PC-9 (cell line): ENCODE data around the gene SNX4. TPM values are rescaled to one million over a fixed set of nuclear protein-coding genes. Genes with fewer than 3 reads are reported as not detected.

ENCODE experiments used
- BruUV-seq: library from RNA; stranded (reverse); fragments of 400-500 nt; replicated peaks from 2 replicates; lab custom pipeline; 2021; lab: Mats Ljungman, UMichigan
- CTCF ChIA-PET: fragments of 300-600 bp; sonication (Branson Sonifier 250); formaldehyde crosslinking; loops from one replicate; lab custom pipeline; 2022; ENCODE audit warnings: antibody characterized with exemption; lab: Charles Lee
- POLR2A ChIA-PET: fragments of 300-600 bp; sonication (Branson Sonifier 250); formaldehyde crosslinking; loops from one replicate; lab custom pipeline; 2022; ENCODE audit warnings: antibody characterized with exemption; ENCODE audit not compliant: unreplicated experiment; lab: Charles Lee
- DNase-seq, 2 experiments: peaks; one replicate each; pipeline versions ENCODE4 v3.0.0 to v3.0.0-alpha.2; 2015 to 2022; ENCODE audit warnings: mixed read lengths in 1 of 2
- H2AFZ ChIP-seq: fragments of 200-600 bp; sonication (generic); 2 replicates; pipeline ENCODE4 v1.8.1; 2017; ENCODE audit warnings: antibody characterized with exemption
- H3F3A ChIP-seq: fragments of 200-600 bp; sonication (generic); 2 replicates; pipeline ENCODE4 v1.8.1; 2017; ENCODE audit warnings: antibody characterized with exemption, mild to moderate bottlenecking, low read depth; ENCODE audit not compliant: insufficient read depth
- H3K27ac ChIP-seq: fragments of 200-600 bp; sonication (generic); 2 replicates; pipeline ENCODE4 v1.6.1; 2016; ENCODE audit warnings: mixed run types
- H3K27me3 ChIP-seq: fragments of 200-600 bp; sonication (generic); 2 replicates; pipeline ENCODE4 v1.6.1; 2016; ENCODE audit warnings: low read depth, mixed run types; ENCODE audit not compliant: insufficient read depth
- H3K36me3 ChIP-seq: fragments of 200-600 bp; sonication (generic); 2 replicates; pipeline ENCODE4 v1.6.1; 2016; ENCODE audit warnings: low read depth, mixed run types
- H3K4me1 ChIP-seq: fragments of 200-600 bp; sonication (generic); replicated peaks from 2 replicates; pipeline ENCODE4 v1.6.1; 2016; ENCODE audit warnings: mixed run types; ENCODE audit not compliant: insufficient read depth
- H3K4me2 ChIP-seq: fragments of 200-600 bp; sonication (generic); 2 replicates; pipeline ENCODE4 v1.6.1; 2017; ENCODE audit warnings: mixed run types
- H3K4me3 ChIP-seq: fragments of 200-600 bp; sonication (generic); 2 replicates; pipeline ENCODE4 v1.6.1; 2016; ENCODE audit warnings: mixed run types
- H3K79me2 ChIP-seq: fragments of 200-600 bp; sonication (generic); 2 replicates; pipeline ENCODE4 v1.6.1; 2017; ENCODE audit warnings: low read depth, mixed run types
- H3K9me2 ChIP-seq: fragments of 200-600 bp; sonication (generic); 2 replicates; pipeline ENCODE4 v1.8.1; 2017; ENCODE audit warnings: mild to moderate bottlenecking; ENCODE audit not compliant: insufficient read depth
- H3K9me3 ChIP-seq: fragments of 200-600 bp; sonication (generic); 2 replicates; pipeline ENCODE4 v1.8.1; 2016; ENCODE audit warnings: low read depth; ENCODE audit not compliant: insufficient read depth
- H4K20me1 ChIP-seq: fragments of 200-600 bp; sonication (generic); 2 replicates; pipeline ENCODE4 v1.8.1; 2017; ENCODE audit not compliant: insufficient read depth
- CTCF ChIP-seq: fragments of 200-600 bp; sonication (generic); conservative IDR thresholded peaks from 2 replicates; pipeline ENCODE4 v1.6.1; 2017; ENCODE audit warnings: mixed run types, antibody characterized with exemption, mild to moderate bottlenecking, moderate library complexity
- EZH2 ChIP-seq: fragments of 200-600 bp; sonication (generic); IDR thresholded peaks from 2 replicates; pipeline ENCODE4 v1.8.0; 2017; ENCODE audit warnings: antibody characterized with exemption, low read depth
- intact Hi-C: fragments of 100-400 bp; cut with micrococcal nuclease; formaldehyde crosslinking; loops from one replicate; pipeline ENCODE4 v1.10.0; 2022; ENCODE audit not compliant: unreplicated experiment
- total RNA-seq: library from RNA; stranded (reverse); gene quantifications from 2 replicates; pipeline ENCODE4 v1.2.3, GENCODE V29; 2021

SNX4 gene
- total RNA-seq, 1 experiment from 2014 or later, result 28.6 TPM

- H3K27me3 ChIP-seq, result no peaks in the 10 kb centered on the region
- no peak for DNase-seq
Measured at GRCh38 chr3:125480656-125481374, 39.2 kb downstream of the SNX4 start.

GRCh38 chr3:125479091-125479490, 40.9 kb downstream of the SNX4 start:
- H3K9me3 ChIP-seq, result no peaks in the 10 kb centered on the region
- no peaks in the 10 kb centered on the region for H3K4me1 ChIP-seq
- no peaks in the 10 kb centered on the region for H3K9me2 ChIP-seq
- intact Hi-C loops, result no loop called here
- no peak for DNase-seq
- no peaks in the 10 kb centered on the region for H3F3A ChIP-seq
- H3K27me3 ChIP-seq, result no peaks in the 10 kb centered on the region
- no peaks in the 10 kb centered on the region for H3K36me3 ChIP-seq
- no peak overlapping the region for H3K27ac ChIP-seq
- no peak overlapping the region for H3K4me3 ChIP-seq
- CTCF ChIA-PET, result no interaction called here
- H4K20me1 ChIP-seq, result no peaks in the 10 kb centered on the region; the same call in 1 of the 2 replicates
- no peak overlapping the region for H3K4me2 ChIP-seq
- TF ChIP-seq CTCF, result no peak
- TF ChIP-seq EZH2, result no peak
- H2AFZ ChIP-seq, result no peak overlapping the region
- BruUV-seq, result no TSS peak
- POLR2A ChIA-PET, result no interaction called here
- H3K79me2 ChIP-seq, result no peaks in the 10 kb centered on the region

More at GRCh38 chr3:125480656-125481374, 39.2 kb downstream of the SNX4 start:
- CTCF ChIA-PET, result no interaction called here
- Histone ChIP-seq H3K79me2 (no peaks in the 10 kb centered on the region), H3K9me2 (no peaks in the 10 kb centered on the region), H3K27ac (no peak overlapping the region), H3K4me2 (no peak overlapping the region), H3K36me3 (no peaks in the 10 kb centered on the region), H4K20me1 (no peaks in the 10 kb centered on the region; the same call in 1 of the 2 replicates), H3F3A (no peaks in the 10 kb centered on the region), H3K9me3 (no peaks in the 10 kb centered on the region), H3K4me1 (no peaks in the 10 kb centered on the region), H3K4me3 (no peak overlapping the region), H2AFZ (no peak overlapping the region)
- TF ChIP-seq CTCF (no peak), EZH2 (no peak)
- intact Hi-C loops, result no loop called here
- no TSS peak for BruUV-seq
- POLR2A ChIA-PET, result no interaction called here

GRCh38 chr3:125478326-125478725, 41.7 kb downstream of the SNX4 start:
- Histone ChIP-seq H3K27ac (no peak overlapping the region), H3K4me1 (no peaks in the 10 kb centered on the region), H3K79me2 (no peaks in the 10 kb centered on the region), H3K4me2 (no peak overlapping the region), H3K4me3 (no peak overlapping the region), H4K20me1 (no peaks in the 10 kb centered on the region; the same call in 1 of the 2 replicates), H3F3A (no peaks in the 10 kb centered on the region), H3K27me3 (no peaks in the 10 kb centered on the region), H3K36me3 (no peaks in the 10 kb centered on the region), H3K9me2 (no peaks in the 10 kb centered on the region), H3K9me3 (no peaks in the 10 kb centered on the region), H2AFZ (no peak overlapping the region)
- ChIA-PET POLR2A (no interaction called here), CTCF (no interaction called here)
- intact Hi-C loops, result no loop called here
- no peak for DNase-seq
- BruUV-seq, result no TSS peak
- no peak for TF ChIP-seq CTCF
